ENCODE measurements around the gene HBEGF.

Gene HBEGF

DNA sequence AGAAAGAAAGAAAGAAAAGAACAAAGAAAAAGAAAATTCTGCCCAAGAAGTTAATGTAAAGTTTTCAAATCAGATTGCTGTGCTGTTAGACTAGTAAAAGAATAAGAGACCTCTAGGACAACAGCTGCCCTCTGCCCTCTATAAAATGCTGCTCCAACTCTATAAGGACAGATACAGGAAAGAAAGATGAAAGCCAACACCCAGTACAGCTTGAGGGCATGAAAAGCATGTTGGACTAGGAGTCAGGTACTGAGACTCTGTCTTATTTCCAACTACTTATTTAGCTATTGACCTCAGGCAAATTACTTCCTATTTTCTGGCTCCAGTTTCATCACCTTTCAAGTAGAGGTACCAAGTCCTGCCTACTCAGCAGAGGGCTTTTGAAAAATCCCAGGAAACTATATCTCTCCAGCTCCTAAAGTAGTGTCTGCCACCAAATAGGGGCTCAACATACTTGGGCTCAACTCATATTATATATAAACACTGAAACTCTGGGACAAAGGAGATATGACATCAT, 5.7 kb downstream of the HBEGF start:
- H3K27ac ChIP-seq: peak overlapping the region; percentile 5; the same call in 1 of the 2 replicates
- TF ChIP-seq, protein P1, sequence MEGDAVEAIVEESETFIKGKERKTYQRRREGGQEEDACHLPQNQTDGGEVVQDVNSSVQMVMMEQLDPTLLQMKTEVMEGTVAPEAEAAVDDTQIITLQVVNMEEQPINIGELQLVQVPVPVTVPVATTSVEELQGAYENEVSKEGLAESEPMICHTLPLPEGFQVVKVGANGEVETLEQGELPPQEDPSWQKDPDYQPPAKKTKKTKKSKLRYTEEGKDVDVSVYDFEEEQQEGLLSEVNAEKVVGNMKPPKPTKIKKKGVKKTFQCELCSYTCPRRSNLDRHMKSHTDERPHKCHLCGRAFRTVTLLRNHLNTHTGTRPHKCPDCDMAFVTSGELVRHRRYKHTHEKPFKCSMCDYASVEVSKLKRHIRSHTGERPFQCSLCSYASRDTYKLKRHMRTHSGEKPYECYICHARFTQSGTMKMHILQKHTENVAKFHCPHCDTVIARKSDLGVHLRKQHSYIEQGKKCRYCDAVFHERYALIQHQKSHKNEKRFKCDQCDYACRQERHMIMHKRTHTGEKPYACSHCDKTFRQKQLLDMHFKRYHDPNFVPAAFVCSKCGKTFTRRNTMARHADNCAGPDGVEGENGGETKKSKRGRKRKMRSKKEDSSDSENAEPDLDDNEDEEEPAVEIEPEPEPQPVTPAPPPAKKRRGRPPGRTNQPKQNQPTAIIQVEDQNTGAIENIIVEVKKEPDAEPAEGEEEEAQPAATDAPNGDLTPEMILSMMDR (conservative IDR thresholded peaks at IDR 0.05): no peak

DNA sequence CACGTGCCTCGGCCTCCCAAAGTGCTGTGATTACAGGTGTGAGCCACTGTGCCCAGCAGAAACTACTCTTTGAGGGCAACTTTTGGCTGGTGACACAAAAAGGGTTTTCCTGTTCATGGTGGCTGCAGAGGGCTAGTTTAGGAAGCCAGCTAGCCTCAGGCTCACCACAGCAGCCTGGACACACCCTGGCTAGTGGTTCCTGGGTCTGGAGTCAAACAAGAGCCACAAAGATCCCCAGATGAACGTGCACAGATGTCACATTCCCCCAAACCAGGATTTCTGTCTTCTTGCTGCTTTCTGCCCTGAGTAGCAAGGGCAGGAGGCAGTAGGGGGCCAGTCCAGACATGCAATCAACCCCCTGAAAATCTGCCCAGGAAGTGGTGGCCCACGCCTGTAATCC, 6.8 kb downstream of the HBEGF start:
- no peak overlapping the region; the same call in 1 of the 2 replicates for H3K27ac ChIP-seq
- TF ChIP-seq, protein P1 (conservative IDR thresholded peaks at IDR 0.05): no peak

DNA sequence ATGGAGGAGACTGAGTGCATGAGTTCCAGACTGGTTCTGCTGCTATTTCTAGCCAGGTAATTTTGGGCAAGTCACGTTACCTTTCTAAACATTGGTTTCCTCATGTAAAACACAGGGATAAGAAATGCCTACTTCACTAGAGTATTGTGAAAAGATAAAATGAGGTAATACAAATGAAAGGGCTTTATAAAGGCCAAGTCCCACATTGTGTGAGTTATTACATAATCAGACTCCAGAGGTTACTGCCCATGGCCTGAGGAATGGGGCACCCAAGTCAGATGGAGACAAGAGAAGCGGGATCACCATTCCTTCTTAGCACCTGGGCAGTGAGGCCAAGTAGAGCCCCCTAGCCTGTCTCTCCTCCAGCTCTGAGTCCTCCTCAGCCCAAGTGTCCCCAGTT, 7.5 kb downstream of the HBEGF start:
- H3K27ac ChIP-seq: no peak overlapping the region
- TF ChIP-seq, protein P1 (conservative IDR thresholded peaks at IDR 0.05): no peak

DNA sequence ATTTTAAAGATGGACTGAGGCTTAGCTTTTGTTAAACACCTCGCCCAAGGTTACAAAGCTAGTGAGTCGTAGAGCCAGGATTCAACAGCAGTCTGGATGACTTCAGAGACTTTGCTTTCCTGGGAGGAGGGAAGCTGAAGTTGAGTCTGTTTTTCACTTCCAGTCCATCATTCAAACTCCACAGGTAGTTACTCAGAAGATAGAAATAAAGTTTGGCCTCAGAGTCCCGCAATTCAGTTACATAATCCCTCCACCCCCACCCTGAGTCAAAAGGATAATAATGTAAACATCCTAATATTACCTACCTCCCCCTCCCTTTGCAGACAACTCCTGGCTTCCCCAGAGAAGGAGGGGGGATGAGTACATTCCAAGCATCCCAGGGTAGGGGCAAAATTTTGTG, 8.1 kb downstream of the HBEGF start:
- H3K27ac ChIP-seq: no peak overlapping the region

DNA sequence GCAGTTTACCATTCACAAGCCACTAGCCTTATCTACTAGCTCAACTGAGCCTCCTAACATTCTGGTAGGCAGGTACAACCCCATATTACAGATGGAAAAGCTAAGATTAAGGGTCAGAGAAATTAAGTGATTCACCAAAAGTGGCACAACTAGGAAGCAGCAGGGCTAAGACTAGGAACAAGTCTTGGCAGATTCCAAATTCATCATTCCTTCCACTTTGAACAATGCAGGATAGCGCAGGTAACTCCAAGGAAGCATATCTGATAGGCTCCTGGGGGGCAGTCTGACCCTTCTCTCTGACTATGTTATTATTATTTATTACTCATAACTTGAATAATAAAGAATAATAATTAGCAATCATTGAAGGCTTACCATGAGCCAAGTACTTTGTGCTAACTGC, 8.5 kb downstream of the HBEGF start:
- H3K27ac ChIP-seq: no peak overlapping the region
- TF ChIP-seq, protein P1 (conservative IDR thresholded peaks at IDR 0.05): no peak

More for the DNA sequence above, 8.1 kb downstream of the HBEGF start:
- TF ChIP-seq, protein P1 (conservative IDR thresholded peaks at IDR 0.05): no peak

DNA sequence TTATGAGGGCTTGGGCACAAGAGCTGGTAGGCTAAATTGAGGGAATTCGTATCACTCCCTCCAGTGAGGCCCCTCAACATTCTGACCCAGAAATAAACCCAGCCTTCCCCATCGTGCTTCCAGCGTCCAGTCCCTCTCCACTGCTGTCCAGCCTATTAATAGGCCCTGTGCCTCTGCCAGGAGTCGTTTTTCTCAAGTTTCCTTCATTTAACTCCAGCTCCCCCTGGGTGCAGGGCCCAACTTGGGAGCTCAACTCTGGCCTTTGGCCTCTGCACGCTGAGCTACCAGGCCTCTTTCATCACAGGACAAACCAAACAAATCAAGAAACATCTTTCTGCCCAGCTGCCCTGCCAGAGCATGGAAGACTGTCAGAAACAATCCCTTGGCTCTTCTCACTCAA, 10.0 kb downstream of the HBEGF start:
- TF ChIP-seq, protein P1 (conservative IDR thresholded peaks at IDR 0.05): no peak
- no peak overlapping the region for H3K27ac ChIP-seq

DNA sequence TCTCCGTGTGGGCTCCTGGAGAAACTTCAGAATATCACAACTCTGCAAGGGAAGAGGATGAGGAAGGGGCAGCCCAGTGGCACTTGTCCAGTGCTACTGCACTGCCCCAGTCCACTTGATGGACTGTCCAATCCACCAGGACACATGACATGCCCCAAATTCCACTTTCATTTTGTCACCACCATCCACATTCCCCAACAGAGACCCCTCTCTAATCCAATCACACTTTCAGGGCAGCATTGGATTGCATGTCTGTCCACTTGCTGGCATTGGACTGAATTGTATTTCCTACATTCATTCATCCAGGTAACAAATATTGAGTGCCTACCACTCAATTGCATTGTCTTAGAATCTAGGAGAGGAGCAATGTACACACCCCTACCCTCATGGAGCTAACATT, 14.8 kb downstream of the HBEGF start:
- TF ChIP-seq, protein P1 (conservative IDR thresholded peaks at IDR 0.05): no peak
- no peak overlapping the region for H3K27ac ChIP-seq

All from VCaP (cell line).